GM19238 (cell line): ENCODE measurements around the gene KCTD7.
A peak's percentile ranks its signal among the peaks of the same experiment; 100 is the strongest.
"Not testable (repeated sequence)": the region's sequence is repeated elsewhere in the genome, so short reads cannot be mapped to it uniquely, and the experiment has no call there.

Experiments used
- DNase-seq: peaks from one replicate; pipeline ENCODE4 v3.0.0; 2011; ENCODE audit warnings: low spot score; ENCODE audit not compliant: insufficient read length

KCTD7 gene

GRCh38 chr7:66615699-66616098, 13.0 kb upstream of the KCTD7 start:
- DNase-seq, result no peak

GRCh38 chr7:66617295-66617694, 11.4 kb upstream of the KCTD7 start:
- no peak for DNase-seq

GRCh38 chr7:66619341-66619948, 9.2 kb upstream of the KCTD7 start:
- DNase-seq, result not testable (repeated sequence)

GRCh38 chr7:66626331-66626934, 2.2 kb upstream of the KCTD7 start:
- no peak for DNase-seq

- DNase-seq, result no peak
These were observed 1.5 kb upstream of the KCTD7 start for GRCh38 chr7:66627151-66627681.

GRCh38 chr7:66627881-66628360, 760 bp upstream of the KCTD7 start:
- no peak for DNase-seq

- DNase-seq, result peak; percentile 29
These were observed 761 bp downstream of the KCTD7 start for GRCh38 chr7:66629222-66630062.

- DNase-seq, result no peak
These were observed 1.9 kb downstream of the KCTD7 start for GRCh38 chr7:66630531-66630930.

- no peak for DNase-seq
These were observed 2.8 kb downstream of the KCTD7 start for GRCh38 chr7:66631471-66631870.

- DNase-seq, result no peak
These were observed 6.1 kb downstream of the KCTD7 start for GRCh38 chr7:66634816-66635215.

- not testable (repeated sequence) for DNase-seq
These were observed 6.8 kb downstream of the KCTD7 start for GRCh38 chr7:66635322-66635981.

GRCh38 chr7:66635982-66636546, 7.4 kb downstream of the KCTD7 start:
- not testable (repeated sequence) for DNase-seq

GRCh38 chr7:66638309-66639099, 9.8 kb downstream of the KCTD7 start:
- no peak for DNase-seq

GRCh38 chr7:66639773-66640172, 11.1 kb downstream of the KCTD7 start:
- no peak for DNase-seq

GRCh38 chr7:66640802-66641525, 12.3 kb downstream of the KCTD7 start:
- no peak for DNase-seq

- DNase-seq, result no peak
These were observed 12.8 kb downstream of the KCTD7 start for GRCh38 chr7:66641526-66641871.

- DNase-seq, result no peak
These were observed 13.5 kb downstream of the KCTD7 start for GRCh38 chr7:66642186-66642585.

- DNase-seq, result no peak
These were observed 14.3 kb downstream of the KCTD7 start for GRCh38 chr7:66642932-66643331.

GRCh38 chr7:66643395-66643794, 14.7 kb downstream of the KCTD7 start:
- DNase-seq, result no peak

GRCh38 chr7:66651026-66651425, 22.3 kb downstream of the KCTD7 start:
- DNase-seq, result not testable (repeated sequence)
